Measurements from ENCODE around the gene TEKT1.
A peak's percentile ranks its signal among the peaks of the same experiment; 100 is the strongest.

The TEKT1 gene

DNA sequence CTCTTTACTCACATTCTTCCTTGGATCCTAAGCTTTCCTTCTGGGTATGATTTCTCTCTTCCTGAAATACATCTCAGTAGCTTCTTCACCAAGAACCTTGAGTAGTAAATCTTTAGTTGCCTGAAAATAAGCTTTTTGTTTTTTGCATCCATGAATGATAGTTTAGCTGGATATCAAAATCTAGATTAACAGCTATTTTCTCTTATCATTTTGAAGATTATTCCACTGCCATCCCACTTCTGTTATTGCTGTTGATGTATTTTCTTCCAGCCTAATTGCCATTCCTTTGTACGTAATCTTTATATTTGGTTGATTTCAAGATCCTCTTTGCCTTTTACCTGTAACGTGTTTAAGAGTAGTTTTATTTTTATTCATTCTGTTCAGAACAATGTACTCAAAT lies 63.1 kb downstream of the TEKT1 start:
- no peak for DNase-seq (ENCODE audit: low read depth in 3 of 3, low spot score in 1 of 3)

DNA sequence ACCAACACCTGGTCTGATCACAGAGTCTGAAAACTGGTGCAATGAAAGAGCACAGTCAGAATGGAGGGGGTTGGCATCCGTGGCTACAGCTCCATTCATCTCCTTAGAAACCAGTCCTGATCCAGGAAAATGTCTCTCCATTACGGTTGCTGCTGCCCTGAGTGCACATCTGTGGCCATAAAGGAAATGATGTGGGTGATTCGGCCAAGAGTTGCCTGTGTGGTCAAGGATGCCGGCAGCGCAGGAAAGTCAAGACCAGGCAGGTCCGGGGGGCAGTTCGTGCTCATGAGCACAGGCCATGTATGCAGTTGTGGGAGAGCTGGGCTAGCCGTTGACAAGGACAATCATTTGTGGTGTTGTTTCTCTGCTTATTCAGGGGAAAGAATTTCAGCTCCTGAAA lies 69.8 kb downstream of the TEKT1 start:
- no peak for DNase-seq (ENCODE audit: low read depth in 3 of 3, low spot score in 1 of 3)

DNA sequence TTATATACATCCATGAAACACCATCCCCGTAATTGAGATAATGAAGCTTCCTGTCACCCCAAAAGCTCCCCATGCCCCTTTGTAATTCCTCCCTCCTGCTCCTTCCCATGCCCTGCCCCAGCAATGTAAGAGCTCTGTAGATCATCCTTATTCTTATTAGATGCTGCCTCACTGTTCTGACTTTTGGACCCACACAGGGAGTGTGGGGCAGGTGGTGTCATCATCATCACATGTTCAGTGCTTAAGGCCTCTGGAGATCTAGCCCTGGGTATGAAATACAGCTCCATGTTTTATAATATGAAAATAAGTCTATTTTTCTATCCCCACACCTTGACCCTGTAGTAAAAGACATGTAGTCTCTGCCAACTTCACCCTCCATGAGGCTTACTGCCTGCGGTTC lies 73.8 kb downstream of the TEKT1 start:
- DNase-seq (ENCODE audit: low read depth in 3 of 3, low spot score in 1 of 3), result no peak

DNA sequence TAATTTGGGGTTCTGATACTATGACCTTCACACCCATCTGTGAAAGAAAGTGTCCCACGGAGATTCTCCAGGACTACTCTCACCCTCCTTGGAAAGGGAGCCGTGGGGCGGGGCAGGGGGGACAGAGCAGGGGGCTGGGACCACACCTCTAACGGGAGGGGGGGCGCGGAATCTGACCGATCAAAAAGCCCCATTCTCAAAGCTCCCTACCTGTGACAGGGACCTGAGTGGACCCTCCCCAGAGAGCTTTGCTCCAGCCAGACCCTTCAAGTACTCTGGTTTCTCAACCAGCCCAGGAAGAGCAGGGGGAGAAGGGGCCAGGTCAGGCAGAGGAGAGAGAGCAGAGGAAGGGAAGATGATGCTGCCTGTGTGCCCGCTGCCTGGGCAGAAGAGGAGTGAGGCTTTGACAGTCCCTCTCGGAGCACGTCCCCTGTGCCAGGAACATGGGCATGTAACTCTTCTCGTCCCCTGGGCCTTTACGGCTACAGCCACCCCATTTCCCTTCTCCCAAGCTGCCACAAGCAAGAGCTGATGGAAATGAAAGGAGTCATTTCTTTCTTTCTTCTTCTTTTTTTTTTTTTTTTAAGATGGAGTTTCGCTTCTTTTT lies 75.0 kb downstream of the TEKT1 start:
- no peak for DNase-seq (ENCODE audit: low read depth in 3 of 3, low spot score in 1 of 3)

DNA sequence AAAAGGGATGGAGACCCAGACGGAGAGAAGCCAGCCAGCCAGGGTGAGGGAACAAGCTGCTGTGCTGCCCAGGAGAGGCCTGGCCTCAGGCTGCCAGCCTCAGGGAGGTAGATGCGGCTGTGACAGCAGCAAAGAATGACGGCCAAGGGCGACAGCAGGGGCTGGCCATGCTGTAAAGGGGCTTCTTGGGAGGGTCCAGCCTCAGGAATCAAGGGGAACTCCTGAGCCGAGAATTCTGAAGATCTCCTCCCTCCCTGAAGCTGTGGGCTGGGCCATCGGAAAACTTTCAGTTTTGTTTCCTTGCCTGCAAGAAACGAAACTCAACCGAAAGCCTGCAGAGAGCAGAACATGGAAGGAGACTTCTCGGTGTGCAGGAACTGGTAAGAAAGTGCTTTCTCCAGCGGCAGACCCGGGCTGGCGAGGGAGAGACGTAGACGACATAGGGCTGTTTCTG lies 75.8 kb downstream of the TEKT1 start, which contains the start of gene XAF1:
Gene XAF1, plus strand, starts transcription at position 316 of the 454 bp plus-strand sequence. Its CDS starts 33 bp downstream, at position 349.
- peak in 2 of 3 donors; percentile 15 to 29 for DNase-seq (ENCODE audit: low read depth in 3 of 3, low spot score in 1 of 3)

DNA sequence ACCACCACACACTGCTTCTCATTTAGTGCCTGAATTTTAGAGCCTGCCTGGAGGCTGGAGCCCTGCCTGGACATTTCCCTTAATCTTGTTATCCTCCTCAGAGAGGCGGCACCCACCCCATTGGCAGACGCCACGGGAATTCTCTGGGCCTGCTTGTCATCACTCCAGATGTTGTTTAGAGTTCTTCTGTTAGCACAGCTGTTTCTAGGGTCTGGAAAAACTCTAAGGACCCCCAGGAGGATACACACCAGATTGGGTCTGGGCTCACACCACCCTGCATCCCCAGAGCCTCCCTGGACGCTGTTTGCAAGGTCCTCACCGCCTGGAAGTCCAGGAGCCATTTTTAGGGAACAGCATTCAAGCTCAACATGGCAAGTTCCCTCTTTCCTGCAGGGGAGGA lies 76.2 kb downstream of the TEKT1 start:
- DNase-seq (ENCODE audit: low read depth in 3 of 3, low spot score in 1 of 3), result no peak

DNA sequence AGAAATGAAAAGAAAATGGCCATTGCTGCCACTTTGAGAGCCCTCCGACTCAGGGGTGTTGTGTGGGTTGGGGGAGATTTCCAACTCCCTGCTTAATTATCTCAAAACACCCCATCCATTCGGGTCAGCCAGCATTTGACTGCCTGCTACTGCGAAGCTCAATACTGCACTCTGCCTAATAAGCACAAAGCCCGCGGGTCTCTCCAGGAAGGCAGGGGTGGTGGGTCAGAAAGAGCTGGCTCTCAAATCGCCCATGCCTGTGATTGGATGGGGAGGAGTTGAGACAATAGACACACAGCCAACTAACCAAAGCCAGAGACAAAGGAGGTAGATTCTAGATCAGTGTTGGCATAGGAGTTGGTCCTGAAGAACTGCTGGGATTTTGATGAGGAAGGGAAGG lies 78.0 kb downstream of the TEKT1 start:
- no peak for DNase-seq (ENCODE audit: low read depth in 3 of 3, low spot score in 1 of 3)

DNA sequence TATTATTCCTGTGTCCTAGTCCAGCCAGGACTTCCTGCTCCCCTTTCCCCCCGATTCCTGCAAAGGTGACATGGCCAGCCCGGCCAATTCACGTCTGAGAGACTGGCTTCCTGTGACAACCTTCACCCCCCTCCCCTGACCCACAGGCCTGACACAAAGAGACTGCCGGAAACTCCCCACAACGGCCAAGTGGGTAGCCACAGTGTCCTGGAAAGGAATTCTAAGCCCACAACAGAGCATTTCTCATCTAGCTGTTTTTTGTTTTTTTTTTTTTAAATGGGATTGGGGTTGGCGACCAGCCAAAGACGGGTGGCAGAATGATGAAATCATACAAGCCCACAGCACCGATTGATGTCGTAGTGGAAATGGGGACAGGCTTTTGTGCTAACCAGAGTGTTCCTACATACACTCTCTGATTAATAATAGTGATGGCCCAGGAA lies 78.5 kb downstream of the TEKT1 start:
- peak in 1 of 3 donors; percentile 28 for DNase-seq (ENCODE audit: low read depth in 3 of 3, low spot score in 1 of 3)

DNA sequence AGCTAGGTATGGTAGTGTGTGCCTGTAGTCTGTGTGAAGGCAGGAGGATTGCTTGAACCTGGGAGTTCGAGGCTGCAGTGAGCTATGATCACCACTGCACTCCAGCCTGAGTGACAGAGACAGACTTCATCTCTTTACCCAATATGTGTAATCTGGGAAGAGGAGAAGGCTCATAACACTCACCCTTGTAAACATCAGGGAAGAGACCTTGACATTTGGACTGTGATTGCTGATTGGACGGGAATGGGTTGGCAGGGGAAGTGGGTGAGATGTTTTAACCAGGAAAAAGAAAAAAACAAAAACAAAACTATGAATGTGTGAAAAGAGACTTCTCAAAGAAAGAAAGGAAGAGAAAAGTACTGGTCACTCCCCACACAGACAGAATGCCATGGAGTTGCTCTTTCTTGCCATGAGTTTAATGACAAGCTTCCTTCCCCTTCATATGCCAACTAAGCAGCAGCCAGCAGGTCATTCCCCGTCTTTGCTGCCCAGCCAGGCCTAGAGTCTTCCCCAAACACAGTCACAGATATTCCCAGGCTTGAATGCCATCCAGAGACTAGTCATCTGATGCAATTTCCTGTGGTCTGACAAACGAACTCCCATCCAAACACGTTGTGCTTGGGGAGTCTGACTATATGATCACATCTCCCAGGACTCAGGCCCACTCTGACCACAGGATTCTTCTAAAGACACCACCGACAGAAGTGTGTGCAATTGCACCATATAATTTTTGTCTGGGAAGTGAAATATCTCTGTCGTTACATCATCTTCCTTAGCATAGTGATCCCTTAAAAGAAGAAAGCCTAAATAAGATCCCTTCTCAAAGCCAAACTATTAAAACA lies 79.2 kb downstream of the TEKT1 start:
- no peak for DNase-seq (ENCODE audit: low read depth in 3 of 3, low spot score in 1 of 3)

DNA sequence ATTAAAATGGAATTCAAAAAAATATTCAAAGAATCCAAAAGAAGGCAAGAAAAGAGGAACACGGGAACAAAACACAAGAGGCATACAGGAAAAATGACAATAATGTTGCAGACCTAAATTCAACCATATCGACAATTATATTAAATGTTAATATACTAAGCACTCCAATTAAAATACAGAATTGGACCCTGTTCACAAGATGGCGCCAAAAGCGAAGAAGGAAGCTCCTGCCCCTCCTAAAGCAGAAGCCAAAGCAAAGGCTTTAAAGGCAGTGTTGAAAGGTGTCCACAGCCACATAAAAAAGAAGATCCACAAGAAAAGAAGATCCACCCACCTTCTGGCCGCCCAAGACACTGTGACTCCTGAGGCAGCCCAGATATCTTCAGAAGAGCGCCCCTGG lies 82.0 kb downstream of the TEKT1 start:
- no peak for DNase-seq (ENCODE audit: low read depth in 3 of 3, low spot score in 1 of 3)

DNA sequence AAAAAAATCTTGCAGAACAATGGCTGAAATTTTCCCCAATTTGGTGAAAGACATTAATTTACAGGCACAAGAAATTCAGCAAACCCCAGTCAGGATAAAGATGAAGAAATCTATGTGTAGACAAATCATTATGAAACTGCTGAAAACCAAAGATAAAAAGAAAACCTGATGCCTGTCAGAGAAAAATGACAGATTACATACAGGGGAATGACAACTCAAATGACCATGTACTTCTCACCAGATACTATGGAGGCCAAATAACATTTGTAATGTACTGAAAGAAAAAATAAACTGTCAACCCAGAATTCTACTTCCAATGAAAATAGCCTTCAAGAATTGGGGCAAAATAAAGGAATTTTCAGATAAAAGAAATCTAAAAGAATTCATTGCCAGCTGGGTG lies 82.9 kb downstream of the TEKT1 start:
- DNase-seq (ENCODE audit: low read depth in 3 of 3, low spot score in 1 of 3), result no peak

All from stimulated activated CD4-positive, alpha-beta T cell treated with anti-CD3 and anti-CD28 coated beads, TNF-alpha, amount 100 ng/mL, for 1 hour (primary cell).